Memory B cell (primary cell): ENCODE results near the gene ILK.

Experiments
- ATAC-seq: fragments of 150-1000 bp; cut with Tn5 transposase; 2 replicates; pipeline ENCODE4 v1.10.0; 2021; ENCODE audit warnings: low read depth, mild to moderate bottlenecking, moderate library complexity
- DNase-seq, 2 donors: peaks; one replicate each; pipeline ENCODE4 v3.0.0; 2022; ENCODE audit warnings: low spot score in 2 of 2
- H3K27ac Mint-ChIP-seq: one replicate; pipeline ENCODE4 v1.8.0; 2022; ENCODE audit warnings: mild to moderate bottlenecking, moderate library complexity, mixed read lengths
- H3K27me3 Mint-ChIP-seq: one replicate; pipeline ENCODE4 v1.8.0; 2022; ENCODE audit warnings: mixed read lengths
- H3K36me3 Mint-ChIP-seq: one replicate; pipeline ENCODE4 v1.8.0; 2022; ENCODE audit warnings: mild to moderate bottlenecking, mixed read lengths
- H3K4me1 Mint-ChIP-seq: one replicate; pipeline ENCODE4 v1.8.0; 2022; ENCODE audit warnings: mixed read lengths
- H3K4me3 Mint-ChIP-seq: one replicate; pipeline ENCODE4 v1.8.0; 2022; ENCODE audit warnings: mild to moderate bottlenecking, moderate library complexity, mixed read lengths
- H3K9me3 Mint-ChIP-seq: one replicate; pipeline ENCODE4 v1.8.0; 2022; ENCODE audit warnings: mixed read lengths

The ILK gene

GRCh38 chr11:6626971-6627761 is 23.6 kb downstream of the ILK start:
- DNase-seq (no peak), ATAC-seq (no peak)
- Mint-ChIP-seq H3K4me1 (peaks cover 15% of the 10 kb centered on the region), H3K27ac (no peak overlapping the region), H3K4me3 (peak overlapping the region; percentile 14), H3K9me3 (no peaks in the 10 kb centered on the region), H3K27me3 (no peaks in the 10 kb centered on the region), H3K36me3 (no peaks in the 10 kb centered on the region)

GRCh38 chr11:6627762-6628241 is 24.2 kb downstream of the ILK start:
- Mint-ChIP-seq H3K27me3 (no peaks in the 10 kb centered on the region), H3K4me1 (peaks cover 15% of the 10 kb centered on the region), H3K4me3 (peak overlapping the region; percentile 4), H3K27ac (no peak overlapping the region), H3K36me3 (no peaks in the 10 kb centered on the region), H3K9me3 (no peaks in the 10 kb centered on the region)
- ATAC-seq = peak; percentile 99
- no peak for DNase-seq

- H3K4me3 Mint-ChIP-seq = no peak overlapping the region
- H3K27ac Mint-ChIP-seq = no peak overlapping the region
- ATAC-seq = no peak
- H3K9me3 Mint-ChIP-seq = no peaks in the 10 kb centered on the region
- H3K27me3 Mint-ChIP-seq = no peaks in the 10 kb centered on the region
- no peak for DNase-seq
- peaks cover 15% of the 10 kb centered on the region for H3K4me1 Mint-ChIP-seq
- no peaks in the 10 kb centered on the region for H3K36me3 Mint-ChIP-seq
Observed at GRCh38 chr11:6628526-6628925, 25.0 kb downstream of the ILK start.

GRCh38 chr11:6629573-6629891 is 26.0 kb downstream of the ILK start:
- Mint-ChIP-seq H3K27ac (no peak overlapping the region), H3K36me3 (no peaks in the 10 kb centered on the region), H3K9me3 (no peaks in the 10 kb centered on the region), H3K4me1 (peaks cover 15% of the 10 kb centered on the region), H3K27me3 (no peaks in the 10 kb centered on the region), H3K4me3 (no peak overlapping the region)
- DNase-seq (no peak), ATAC-seq (no peak)

- no peak for DNase-seq
- H3K4me3 Mint-ChIP-seq = no peak overlapping the region
- no peaks in the 10 kb centered on the region for H3K9me3 Mint-ChIP-seq
- H3K36me3 Mint-ChIP-seq = no peaks in the 10 kb centered on the region
- peaks cover 15% of the 10 kb centered on the region for H3K4me1 Mint-ChIP-seq
- no peaks in the 10 kb centered on the region for H3K27me3 Mint-ChIP-seq
- H3K27ac Mint-ChIP-seq = no peak overlapping the region
- ATAC-seq = no peak
Observed at GRCh38 chr11:6629892-6630631, 26.5 kb downstream of the ILK start.

- Mint-ChIP-seq H3K27me3 (no peaks in the 10 kb centered on the region), H3K9me3 (no peaks in the 10 kb centered on the region), H3K4me1 (peaks cover 15% of the 10 kb centered on the region), H3K4me3 (no peak overlapping the region), H3K27ac (no peak overlapping the region), H3K36me3 (no peaks in the 10 kb centered on the region)
- ATAC-seq (no peak), DNase-seq (no peak)
Observed at GRCh38 chr11:6630632-6631291, 27.2 kb downstream of the ILK start.

- Mint-ChIP-seq H3K27ac (no peak overlapping the region), H3K27me3 (no peaks in the 10 kb centered on the region), H3K36me3 (no peaks in the 10 kb centered on the region), H3K4me1 (peaks cover 14% of the 10 kb centered on the region), H3K9me3 (no peaks in the 10 kb centered on the region), H3K4me3 (no peak overlapping the region)
- no peak for ATAC-seq
- no peak for DNase-seq
Observed at GRCh38 chr11:6631361-6631890, 27.9 kb downstream of the ILK start.

- ATAC-seq = no peak
- no peak overlapping the region for H3K27ac Mint-ChIP-seq
Observed at GRCh38 chr11:6632116-6633073, 28.8 kb downstream of the ILK start.

GRCh38 chr11:6633422-6634408 is 30.1 kb downstream of the ILK start:
- H3K9me3 Mint-ChIP-seq = no peaks in the 10 kb centered on the region
- H3K36me3 Mint-ChIP-seq = no peaks in the 10 kb centered on the region
- H3K4me3 Mint-ChIP-seq = no peak overlapping the region
- ATAC-seq (no peak), DNase-seq (no peak)
- no peaks in the 10 kb centered on the region for H3K4me1 Mint-ChIP-seq
- H3K27ac Mint-ChIP-seq = no peak overlapping the region
- no peaks in the 10 kb centered on the region for H3K27me3 Mint-ChIP-seq

More at GRCh38 chr11:6632116-6633073, 28.8 kb downstream of the ILK start:
- peaks cover 8% of the 10 kb centered on the region for H3K4me1 Mint-ChIP-seq
- no peak overlapping the region for H3K4me3 Mint-ChIP-seq
- no peak for DNase-seq
- no peaks in the 10 kb centered on the region for H3K36me3 Mint-ChIP-seq
- H3K9me3 Mint-ChIP-seq = no peaks in the 10 kb centered on the region
- no peaks in the 10 kb centered on the region for H3K27me3 Mint-ChIP-seq

GRCh38 chr11:6634534-6634933 is 31.0 kb downstream of the ILK start:
- Mint-ChIP-seq H3K27ac (no peak overlapping the region), H3K4me3 (no peak overlapping the region), H3K4me1 (peaks cover 2% of the 10 kb centered on the region), H3K9me3 (no peaks in the 10 kb centered on the region), H3K36me3 (no peaks in the 10 kb centered on the region), H3K27me3 (no peaks in the 10 kb centered on the region)
- ATAC-seq = no peak
- no peak for DNase-seq

GRCh38 chr11:6635082-6635932 is 31.7 kb downstream of the ILK start:
- H3K36me3 Mint-ChIP-seq = no peaks in the 10 kb centered on the region

GRCh38 chr11:6636480-6636879 is 32.9 kb downstream of the ILK start:
- ATAC-seq (no peak), DNase-seq (no peak)
- Mint-ChIP-seq H3K27ac (no peak overlapping the region), H3K36me3 (no peaks in the 10 kb centered on the region), H3K4me3 (no peak overlapping the region), H3K9me3 (no peaks in the 10 kb centered on the region), H3K27me3 (no peaks in the 10 kb centered on the region), H3K4me1 (peaks cover 3% of the 10 kb centered on the region)

More at GRCh38 chr11:6635082-6635932, 31.7 kb downstream of the ILK start:
- DNase-seq = no peak
- Mint-ChIP-seq H3K4me3 (no peak overlapping the region), H3K9me3 (no peaks in the 10 kb centered on the region), H3K27ac (no peak overlapping the region), H3K4me1 (peaks cover 3% of the 10 kb centered on the region), H3K27me3 (no peaks in the 10 kb centered on the region)
- no peak for ATAC-seq
